ENCODE data around the gene RDX.

The RDX gene

DNA sequence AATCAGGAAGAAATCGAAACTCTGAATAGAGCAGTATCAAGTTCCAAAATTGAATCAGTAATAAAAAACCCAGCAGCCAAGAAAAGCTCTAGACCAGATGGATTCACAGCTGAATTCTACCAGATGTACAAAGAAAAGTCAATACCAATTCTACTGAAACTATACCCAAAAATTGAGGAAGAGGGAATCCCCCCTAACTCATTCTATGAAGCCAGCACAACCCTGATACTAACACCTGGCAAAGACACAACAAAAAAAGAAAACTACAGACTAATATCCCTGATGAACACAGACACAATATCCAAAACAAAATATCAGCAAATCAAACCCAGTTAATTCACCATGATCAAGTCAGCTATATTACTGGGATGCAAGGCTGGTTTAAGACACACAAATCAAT lies 105.5 kb downstream of the RDX start:
- Histone ChIP-seq H3K27ac (no peak overlapping the region), H3K4me3 (no peak overlapping the region)
- DNase-seq (ENCODE audit: low spot score): no peak
- TF ChIP-seq, protein P1, sequence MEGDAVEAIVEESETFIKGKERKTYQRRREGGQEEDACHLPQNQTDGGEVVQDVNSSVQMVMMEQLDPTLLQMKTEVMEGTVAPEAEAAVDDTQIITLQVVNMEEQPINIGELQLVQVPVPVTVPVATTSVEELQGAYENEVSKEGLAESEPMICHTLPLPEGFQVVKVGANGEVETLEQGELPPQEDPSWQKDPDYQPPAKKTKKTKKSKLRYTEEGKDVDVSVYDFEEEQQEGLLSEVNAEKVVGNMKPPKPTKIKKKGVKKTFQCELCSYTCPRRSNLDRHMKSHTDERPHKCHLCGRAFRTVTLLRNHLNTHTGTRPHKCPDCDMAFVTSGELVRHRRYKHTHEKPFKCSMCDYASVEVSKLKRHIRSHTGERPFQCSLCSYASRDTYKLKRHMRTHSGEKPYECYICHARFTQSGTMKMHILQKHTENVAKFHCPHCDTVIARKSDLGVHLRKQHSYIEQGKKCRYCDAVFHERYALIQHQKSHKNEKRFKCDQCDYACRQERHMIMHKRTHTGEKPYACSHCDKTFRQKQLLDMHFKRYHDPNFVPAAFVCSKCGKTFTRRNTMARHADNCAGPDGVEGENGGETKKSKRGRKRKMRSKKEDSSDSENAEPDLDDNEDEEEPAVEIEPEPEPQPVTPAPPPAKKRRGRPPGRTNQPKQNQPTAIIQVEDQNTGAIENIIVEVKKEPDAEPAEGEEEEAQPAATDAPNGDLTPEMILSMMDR (IDR thresholded peaks at IDR 0.05): no peak

DNA sequence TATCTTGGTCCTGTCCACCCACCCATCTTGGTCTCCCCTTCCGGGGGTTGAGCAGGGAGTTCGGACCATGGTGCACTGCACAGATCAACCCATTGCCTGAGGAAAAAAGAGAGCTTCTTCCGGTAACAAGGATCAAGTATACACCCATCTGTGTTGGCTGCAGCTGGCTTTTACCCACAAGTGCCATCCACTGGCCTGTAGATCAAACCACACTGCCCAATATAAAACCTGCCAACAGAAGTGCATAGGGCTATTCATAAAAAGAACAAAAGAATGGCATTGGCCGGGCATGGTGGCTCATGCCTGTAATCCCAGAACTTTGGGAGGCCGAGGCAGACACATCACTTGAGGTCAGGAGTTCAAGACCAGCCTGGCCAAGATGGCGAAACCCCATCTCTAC lies 108.7 kb downstream of the RDX start:
- no peak overlapping the region for H3K4me3 ChIP-seq
- DNase-seq (ENCODE audit: low spot score): no peak
- TF ChIP-seq, protein P1 (IDR thresholded peaks at IDR 0.05): no peak
- H3K27ac ChIP-seq: no peak overlapping the region

DNA sequence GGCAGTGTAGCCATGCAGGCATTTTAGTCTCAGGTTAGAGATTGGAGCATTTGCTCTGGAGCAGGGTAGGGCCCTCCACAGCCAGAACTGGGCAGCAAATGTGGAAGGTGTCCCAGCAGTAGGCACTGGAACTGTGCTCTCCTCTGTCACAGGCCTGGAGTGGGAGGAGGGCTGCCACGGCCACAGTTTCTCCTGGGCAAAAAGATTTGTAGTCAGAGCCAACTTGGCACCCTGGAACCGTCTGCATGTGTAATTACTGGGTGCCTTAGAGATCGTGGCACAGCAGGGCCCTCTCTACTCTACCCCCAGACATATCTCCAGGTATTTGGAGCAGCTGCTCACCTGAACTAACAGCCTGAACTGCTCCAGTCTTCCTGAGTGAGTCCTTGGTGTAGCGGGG lies 109.5 kb downstream of the RDX start:
- TF ChIP-seq, protein P1 (IDR thresholded peaks at IDR 0.05): no peak
- no peak for DNase-seq (ENCODE audit: low spot score)
- H3K4me3 ChIP-seq: no peak overlapping the region
- H3K27ac ChIP-seq: no peak overlapping the region

DNA sequence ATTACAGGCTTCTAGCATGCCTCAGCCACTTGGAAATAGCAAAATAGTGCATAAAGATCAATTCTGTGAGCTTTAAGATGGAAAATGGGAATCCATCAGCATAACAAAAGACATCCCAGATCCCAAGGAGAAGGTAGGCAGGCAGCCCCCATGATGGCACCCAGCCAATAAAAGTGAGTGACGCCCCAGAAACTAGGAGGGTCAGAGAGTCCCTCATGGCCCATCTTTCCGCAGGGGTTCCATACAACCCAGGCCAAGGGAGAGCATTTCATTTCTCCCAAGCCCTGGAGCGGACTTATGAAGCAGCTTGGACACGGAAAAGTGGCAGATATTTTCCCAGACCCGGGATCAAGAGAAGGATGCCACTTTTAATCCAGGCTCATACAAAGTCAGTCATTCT lies 110.0 kb downstream of the RDX start:
- Histone ChIP-seq H3K27ac (no peak overlapping the region), H3K4me3 (no peak overlapping the region)
- no peak for DNase-seq (ENCODE audit: low spot score)
- TF ChIP-seq, protein P1 (IDR thresholded peaks at IDR 0.05): no peak

DNA sequence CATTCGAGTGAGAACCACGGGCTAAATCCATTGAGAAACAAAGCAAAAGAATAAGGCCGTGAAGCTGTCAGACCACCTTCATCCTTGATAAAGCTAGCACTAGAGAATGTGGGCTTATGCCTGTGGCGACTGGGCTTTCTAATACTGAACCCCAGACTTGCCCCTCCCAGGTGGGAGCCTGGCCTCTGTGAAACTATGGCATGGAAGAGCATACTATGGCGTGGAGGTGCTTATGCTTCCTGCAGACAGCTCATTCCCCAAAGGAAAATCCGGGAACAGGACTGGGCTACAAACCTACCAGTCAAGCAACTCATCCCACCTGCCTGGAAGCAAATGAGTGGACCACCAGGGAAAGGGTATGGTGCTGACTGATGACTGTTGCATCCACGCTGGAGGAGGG lies 110.8 kb downstream of the RDX start:
- DNase-seq (ENCODE audit: low spot score): no peak
- Histone ChIP-seq H3K27ac (no peak overlapping the region), H3K4me3 (no peak overlapping the region)
- TF ChIP-seq, protein P1 (IDR thresholded peaks at IDR 0.05): no peak

DNA sequence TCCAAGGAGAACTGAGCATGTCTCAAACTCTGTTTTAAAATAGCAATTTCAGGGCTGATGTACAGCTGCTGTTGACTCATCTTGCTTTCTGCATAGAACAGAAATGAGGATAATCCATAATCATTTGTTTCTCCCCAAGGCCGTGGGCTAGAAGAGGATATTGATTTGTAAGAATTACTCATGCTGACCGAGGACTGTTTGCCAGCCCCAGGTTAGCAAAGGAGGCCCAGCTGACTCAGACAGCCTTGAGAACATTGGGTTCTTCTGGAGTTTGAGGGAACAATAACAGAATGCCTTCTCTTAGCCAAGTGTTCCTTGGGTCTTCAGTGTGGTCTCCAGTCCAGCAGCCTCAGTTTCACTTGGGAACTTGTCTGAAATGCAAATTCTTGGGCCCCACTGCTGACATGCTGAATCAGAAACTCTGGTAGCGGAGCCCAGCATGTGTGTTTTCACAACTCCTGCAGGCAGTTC lies 111.3 kb downstream of the RDX start:
- no peak for DNase-seq (ENCODE audit: low spot score)
- H3K27ac ChIP-seq: no peak overlapping the region
- no peak overlapping the region for H3K4me3 ChIP-seq
- TF ChIP-seq, protein P1 (IDR thresholded peaks at IDR 0.05): no peak

DNA sequence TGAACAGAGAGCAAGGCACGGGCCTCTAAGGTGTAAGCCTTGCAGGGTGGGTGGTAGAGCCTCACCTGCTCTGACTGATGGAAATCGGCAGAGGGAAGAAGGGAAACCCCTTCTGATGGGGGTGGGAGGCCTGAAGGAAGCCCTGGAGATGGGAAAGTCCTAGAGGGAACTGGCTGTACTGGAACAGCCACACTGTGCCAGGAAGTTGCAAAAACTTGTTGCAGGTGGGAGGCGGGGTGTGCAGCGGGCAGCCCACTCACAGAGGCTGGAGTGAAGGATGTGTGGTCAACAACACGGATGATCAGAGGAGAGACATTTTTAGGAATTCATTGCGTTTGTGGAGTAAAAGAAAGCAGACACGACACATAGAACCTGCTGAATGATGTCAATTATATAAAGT lies 112.0 kb downstream of the RDX start:
- TF ChIP-seq, protein P1 (IDR thresholded peaks at IDR 0.05): no peak
- no peak for DNase-seq (ENCODE audit: low spot score)

More for the DNA sequence above, 112.0 kb downstream of the RDX start:
- Histone ChIP-seq H3K4me3 (no peak overlapping the region), H3K27ac (no peak overlapping the region)
